GM12878 (cell line): ENCODE data around the gene ZCCHC4. TPM values are rescaled to one million over a fixed set of nuclear protein-coding genes. Genes with fewer than 3 reads are reported as not detected.

Source experiments
- ATAC-seq: fragments of 200-7000 bp; cut with Tn5 transposase; 3 replicates; pipeline ENCODE4 v1.9.1; 2020; ENCODE audit warnings: mild to moderate bottlenecking, moderate library complexity
- BruUV-seq: library from RNA; stranded (reverse); fragments of 400-500 nt; replicated peaks from 2 replicates; lab custom pipeline; 2021; lab: Mats Ljungman, UMichigan
- CTCF ChIA-PET: fragments of 300-600 bp; sonication (Branson Sonifier 250); formaldehyde crosslinking; extraction: SDS; loops from one replicate; lab custom pipeline; 2021; ENCODE audit warnings: inconsistent platforms; lab: Yijun Ruan, JAX
- POLR2A ChIA-PET: fragments of 350-600 bp; formaldehyde crosslinking; extraction: SDS; loops from one replicate; lab custom pipeline; 2021; ENCODE audit warnings: inconsistent platforms; lab: Charles Lee
- RAD21 ChIA-PET: fragments of 300-600 bp; sonication (Branson Sonifier 250); formaldehyde crosslinking; loops from one replicate; lab custom pipeline; 2023; ENCODE audit warnings: antibody characterized with exemption; ENCODE audit not compliant: unreplicated experiment; lab: Charles Lee
- SMC1A ChIA-PET: fragments of 300-600 bp; sonication (Branson Sonifier 250); formaldehyde crosslinking; loops from one replicate; lab custom pipeline; 2023; ENCODE audit not compliant: unreplicated experiment, uncharacterized antibody; lab: Charles Lee
- DNase-seq: peaks from one replicate; pipeline ENCODE4 v3.0.0-alpha.2; 2011; ENCODE audit warnings: low read depth, low spot score
- FAIRE-seq: peaks from 3 replicates; lab custom pipeline; 2011; peaks lifted over from hg19 to GRCh38; lab: Jason Lieb, UNC
- H2AFZ ChIP-seq: 2 replicates; pipeline ENCODE4 v1.6.0; 2011; ENCODE audit warnings: low read depth, low read length, control low read depth; ENCODE audit not compliant: control insufficient read depth
- H3K27ac ChIP-seq: 2 replicates; pipeline ENCODE4 v1.5.1; 2011; ENCODE audit warnings: control low read depth; ENCODE audit not compliant: control insufficient read depth, insufficient read depth
- H3K27me3 ChIP-seq, 2 experiments: replicated peaks in 1 of 2; 2 replicates each; pipeline versions ENCODE4 v1.6.0 to v1.6.1; 2011; ENCODE audit warnings: low read length in 1 of 2; ENCODE audit not compliant: control insufficient read depth in 2 of 2, insufficient read depth in 2 of 2
- H3K36me3 ChIP-seq, 2 experiments: 2 replicates each; pipeline ENCODE4 v1.5.1; 2011; ENCODE audit warnings: low read length in 1 of 2; ENCODE audit not compliant: control insufficient read depth in 2 of 2, insufficient read depth in 2 of 2
- H3K4me1 ChIP-seq: 2 replicates; pipeline ENCODE4 v1.6.1; 2011; ENCODE audit warnings: mild to moderate bottlenecking, low read length, moderate library complexity, mixed read lengths; ENCODE audit not compliant: control insufficient read depth, insufficient read depth
- H3K4me2 ChIP-seq: 2 replicates; pipeline ENCODE4 v1.6.0; 2011; ENCODE audit warnings: control low read depth; ENCODE audit not compliant: control insufficient read depth, insufficient read depth
- H3K4me3 ChIP-seq: fragments of 200-600 bp; sonication (generic); 2 replicates; pipeline ENCODE4 v1.5.1; 2016
- H3K79me2 ChIP-seq: 2 replicates; pipeline ENCODE4 v1.6.0; 2011; ENCODE audit warnings: low read length; ENCODE audit not compliant: control insufficient read depth, insufficient read depth
- H3K9ac ChIP-seq: 2 replicates; pipeline ENCODE4 v1.8.0; 2011; ENCODE audit warnings: low read length, control low read depth, mixed read lengths; ENCODE audit not compliant: control insufficient read depth, insufficient read depth
- H3K9me3 ChIP-seq: replicated peaks from 3 replicates; pipeline ENCODE4 v1.5.1; 2011; ENCODE audit warnings: mild to moderate bottlenecking, low read length; ENCODE audit not compliant: control insufficient read depth, insufficient read depth
- H4K20me1 ChIP-seq: 2 replicates; pipeline ENCODE4 v1.6.0; 2011; ENCODE audit not compliant: control insufficient read depth, insufficient read depth
- BCL3 ChIP-seq: IDR thresholded peaks from 2 replicates; pipeline ENCODE4 v1.6.1; 2011; ENCODE audit warnings: borderline replicate concordance, low read depth, mild to moderate bottlenecking, moderate library complexity, low read length; ENCODE audit not compliant: insufficient read depth, poor library complexity, severe bottlenecking
- FOS ChIP-seq: IDR thresholded peaks from 3 replicates; pipeline ENCODE4 v1.6.1; 2011; ENCODE audit warnings: borderline replicate concordance; ENCODE audit not compliant: insufficient read length; ENCODE audit errors: extremely low read depth
- MYC ChIP-seq: IDR thresholded peaks from 2 replicates; pipeline ENCODE4 v1.6.1; 2011; ENCODE audit warnings: mild to moderate bottlenecking, low read length, moderate library complexity, inconsistent platforms; ENCODE audit not compliant: insufficient read depth, insufficient replicate concordance, insufficient read length, severe bottlenecking
- NFYB ChIP-seq: IDR thresholded peaks from 2 replicates; pipeline ENCODE4 v1.6.1; 2011; ENCODE audit warnings: low read depth, mild to moderate bottlenecking, low read length, improper control_type of control experiment, moderate library complexity; ENCODE audit not compliant: insufficient read depth
- RELB ChIP-seq: fragments of 450-650 bp; IDR thresholded peaks from 2 replicates; pipeline ENCODE4 v1.6.1; 2017; ENCODE audit warnings: low read depth, mild to moderate bottlenecking, moderate library complexity
- SMARCA5 ChIP-seq: fragments of 450-650 bp; IDR thresholded peaks from 2 replicates; pipeline ENCODE4 v1.6.1; 2017; ENCODE audit warnings: mild to moderate bottlenecking
- SPI1 ChIP-seq: IDR thresholded peaks from 2 replicates; pipeline ENCODE4 v1.6.1; 2011; ENCODE audit warnings: low read depth, mild to moderate bottlenecking, low read length, moderate library complexity, borderline replicate concordance; ENCODE audit not compliant: insufficient read depth
- WGBS: methylation state at CpG from one replicate; pipeline ENCODE4 v1.1.6; 2016; ENCODE audit warnings: low lambda C conversion rate; ENCODE audit not compliant: insufficient replicate concordance, insufficient coverage; ENCODE audit errors: missing lambda C conversion rate; 5-methylcytosine and 5-hydroxymethylcytosine counted together
- in situ Hi-C: fragments of 300-500 bp; cut with MboI; formaldehyde crosslinking; loops from 9 replicates; pipeline ENCODE4 v1.14.3; 2018; ENCODE audit warnings: mixed read lengths
- intact Hi-C: fragments of 100-400 bp; cut with micrococcal nuclease; formaldehyde crosslinking; loops from one replicate; pipeline ENCODE4 v1.14.2; 2022; ENCODE audit not compliant: unreplicated experiment
- polyA plus RNA-seq, 11 experiments: library from polyadenylated mRNA; depleted of rRNA in 4 of 11; unstranded in 6 of 11; stranded (reverse) in 5 of 11; fragments of >200 nt; fragmentation: Nextera tagmentation in 4 of 11; fragmentation: Illumina TruSeq in 1 of 11; extraction: Ambion mirVana in 4 of 11; extraction: Trizol in 1 of 11; gene quantifications; 1 replicate in 1 of 11; 2 replicates in 10 of 11; pipeline versions ENCODE4 v1.2.1 to v1.2.3, GENCODE V29; 2011 to 2016; ENCODE audit warnings: inconsistent platforms in 2 of 11, missing spikeins in 2 of 11, low read depth in 1 of 11
- total RNA-seq, 4 experiments: library from RNA; depleted of rRNA in 3 of 4; stranded (reverse); fragments of >200 nt in 3 of 4; fragmentation: Illumina TruSeq in 1 of 4; extraction: Trizol in 1 of 4; gene quantifications; 2 replicates each; pipeline versions ENCODE4 v1.2.1 to v1.2.3, GENCODE V29; 2013 to 2021

Gene ZCCHC4
- total and polyA plus RNA-seq, 10 of the 15 experiments (the other 5 are each of a cell fraction or from before 2014, with no cell fraction given), result 3.2 to 17.7 (median 12.7) TPM

GRCh38 chr4:25308306-25308705 is 4.3 kb upstream of the ZCCHC4 start:
- ATAC-seq, result no peak
- Histone ChIP-seq H3K4me1 (peaks cover 24% of the 10 kb centered on the region), H3K27me3 (no peaks in the 10 kb centered on the region), H2AFZ (peak overlapping the region; percentile 42), H3K36me3 (no peaks in the 10 kb centered on the region), H4K20me1 (no peaks in the 10 kb centered on the region), H3K27ac (no peak overlapping the region), H3K79me2 (peaks cover 6% of the 10 kb centered on the region), H3K4me3 (no peak overlapping the region), H3K9me3 (0 out of 3 replicates have a peak, but pooled peaks cover 2% of the 10 kb centered on the region), H3K4me2 (no peak overlapping the region), H3K9ac (no peak overlapping the region)
- intact Hi-C loops (no loop called here), in situ Hi-C loops (no loop called here)
- DNase-seq, result no peak
- ChIA-PET POLR2A (no interaction called here), RAD21 (no interaction called here), SMC1A (no interaction called here), CTCF (no interaction called here)
- no TSS peak for BruUV-seq
- TF ChIP-seq RELB (no peak), MYC (no peak), SMARCA5 (no peak), BCL3 (no peak), SPI1 (peak; percentile 71; the same call in 1 of the 2 replicates), FOS (no peak), NFYB (no peak)
- 0% methylated on average over 2 of the region's 2 CpGs for WGBS
- FAIRE-seq, result peak; percentile 57
